Panc1 (cell line): Measurements from ENCODE around the gene LYRM4.

Experiments
- CTCF ChIP-seq: fragments of 450-650 bp; IDR thresholded peaks from 2 replicates; pipeline ENCODE4 v1.5.1; 2017; ENCODE audit warnings: mild to moderate bottlenecking
- SIN3A ChIP-seq: IDR thresholded peaks from 2 replicates; pipeline ENCODE4 v1.6.1; 2012; ENCODE audit warnings: low read depth, mild to moderate bottlenecking, low read length, moderate library complexity, borderline replicate concordance; ENCODE audit not compliant: insufficient read depth

DNA sequence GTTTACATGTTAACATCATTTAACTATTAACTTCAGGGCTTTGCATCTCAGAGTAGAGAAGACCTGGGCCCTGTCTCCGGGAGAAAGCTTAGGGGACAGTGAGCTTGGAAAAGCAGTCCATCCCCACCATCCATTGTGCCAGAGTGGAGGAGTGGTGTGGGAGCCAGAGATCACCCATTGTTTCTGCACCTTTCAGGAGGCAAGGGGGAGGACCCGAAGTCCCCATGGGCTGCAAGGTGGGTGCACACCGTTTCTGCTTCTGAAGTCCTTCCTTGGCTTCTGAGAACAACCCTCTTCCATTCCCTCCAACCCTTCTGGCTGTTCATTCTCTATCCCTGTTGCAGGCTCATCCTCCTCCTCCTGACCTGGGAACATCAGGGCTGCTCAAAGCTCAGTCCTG is 179.6 kb downstream of the LYRM4 start:
- TF ChIP-seq CTCF (no peak), SIN3A (no peak)
